HEK293 (cell line): ENCODE measurements around the gene WAC.

ENCODE experiments used
- CTCF ChIA-PET: fragments of 350-600 bp; formaldehyde crosslinking; extraction: SDS; loops from one replicate; lab custom pipeline; 2021; ENCODE audit warnings: antibody characterized with exemption; lab: Yijun Ruan, JAX
- POLR2A ChIA-PET: fragments of 300-600 bp; formaldehyde crosslinking; extraction: SDS; loops from one replicate; lab custom pipeline; 2020; ENCODE audit warnings: antibody characterized with exemption, inconsistent platforms; lab: Yijun Ruan, JAX
- H3K27ac ChIP-seq: fragments of 200-500 bp; sonication (Bioruptor generic); 2 replicates; pipeline ENCODE4 v1.5.1; 2014; ENCODE audit warnings: low read depth, low read length, control low read depth, inconsistent platforms; ENCODE audit errors: extremely low read depth
- H3K36me3 ChIP-seq, 2 experiments: fragments of 200-500 bp in 1 of 2; sonication (Bioruptor generic) in 1 of 2; 1 replicate in 1 of 2; 2 replicates in 1 of 2; pipeline ENCODE4 v1.5.1; 2014 to 2017; ENCODE audit warnings: inconsistent platforms in 2 of 2, low read length in 2 of 2; ENCODE audit not compliant: control insufficient read depth in 2 of 2, insufficient read depth in 1 of 2
- H3K4me1 ChIP-seq: fragments of 200-500 bp; sonication (Bioruptor generic); 2 replicates; pipeline ENCODE4 v1.5.1; 2014; ENCODE audit warnings: mild to moderate bottlenecking, low read length, inconsistent platforms; ENCODE audit not compliant: control insufficient read depth, insufficient read depth
- H3K4me3 ChIP-seq: 2 replicates; pipeline ENCODE4 v1.5.1; 2011; ENCODE audit warnings: low read depth, mild to moderate bottlenecking, control low read depth, low read length, moderate library complexity
- H3K9me3 ChIP-seq: fragments of 200-500 bp; sonication (Bioruptor generic); 2 replicates; pipeline ENCODE4 v1.5.1; 2014; ENCODE audit warnings: low read depth, low read length, inconsistent platforms; ENCODE audit not compliant: control insufficient read depth, insufficient read depth
- KLF8 ChIP-seq: fragments of 450-650 bp; formaldehyde crosslinking; IDR thresholded peaks from 2 replicates; pipeline ENCODE4 v1.5.1; 2016; ENCODE audit warnings: missing biosample characterization, missing genetic modification characterization
- MEIS1 ChIP-seq: sonication (generic); formaldehyde crosslinking; IDR thresholded peaks from 2 replicates; pipeline ENCODE4 v1.8.1; 2022; ENCODE audit warnings: missing genetic modification reagents, mild to moderate bottlenecking, borderline replicate concordance
- ZFHX2 ChIP-seq: fragments of 450-650 bp; formaldehyde crosslinking; conservative IDR thresholded peaks from 2 replicates; pipeline ENCODE4 v1.5.1; 2016; ENCODE audit warnings: missing biosample characterization, missing genetic modification characterization
- ZNF26 ChIP-seq: fragments of 450-650 bp; formaldehyde crosslinking; IDR thresholded peaks from 2 replicates; pipeline ENCODE4 v1.5.1; 2016; ENCODE audit warnings: missing biosample characterization, missing genetic modification characterization
- ZNF302 ChIP-seq: fragments of 450-650 bp; formaldehyde crosslinking; IDR thresholded peaks from 2 replicates; pipeline ENCODE4 v1.5.1; 2016; ENCODE audit warnings: missing biosample characterization, missing genetic modification characterization, low read depth
- ZNF394 ChIP-seq: fragments of 450-650 bp; formaldehyde crosslinking; IDR thresholded peaks from 2 replicates; pipeline ENCODE4 v1.5.1; 2016; ENCODE audit warnings: missing biosample characterization, missing genetic modification characterization, mild to moderate bottlenecking, moderate library complexity, borderline replicate concordance
- ZNF426 ChIP-seq: fragments of 450-650 bp; formaldehyde crosslinking; IDR thresholded peaks from 2 replicates; pipeline ENCODE4 v1.5.1; 2017; ENCODE audit warnings: missing biosample characterization, missing genetic modification characterization, mild to moderate bottlenecking, inconsistent platforms, moderate library complexity
- ZNF514 ChIP-seq: fragments of 450-650 bp; formaldehyde crosslinking; IDR thresholded peaks from 2 replicates; pipeline ENCODE4 v1.5.1; 2016; ENCODE audit warnings: missing biosample characterization, missing genetic modification characterization
- ZNF600 ChIP-seq: fragments of 450-650 bp; formaldehyde crosslinking; IDR thresholded peaks from 2 replicates; pipeline ENCODE4 v1.5.1; 2016; ENCODE audit warnings: missing biosample characterization, missing genetic modification characterization
- ZNF623 ChIP-seq: fragments of 450-650 bp; formaldehyde crosslinking; IDR thresholded peaks from 2 replicates; pipeline ENCODE4 v1.5.1; 2016; ENCODE audit warnings: missing biosample characterization, missing genetic modification characterization
- ZNF837 ChIP-seq: fragments of 450-650 bp; formaldehyde crosslinking; IDR thresholded peaks from 2 replicates; pipeline ENCODE4 v1.5.1; 2016; ENCODE audit warnings: missing biosample characterization, missing genetic modification characterization
- ZSCAN5A ChIP-seq: fragments of 450-650 bp; formaldehyde crosslinking; IDR thresholded peaks from 2 replicates; pipeline ENCODE4 v1.5.1; 2016; ENCODE audit warnings: missing biosample characterization, missing genetic modification characterization
- TF ChIP-seq, protein P1 (sequence below): fragments of 450-650 bp; formaldehyde crosslinking; IDR thresholded peaks from 2 replicates; pipeline ENCODE4 v1.5.1; 2017; ENCODE audit warnings: missing biosample characterization, missing genetic modification characterization
- TF ChIP-seq, protein P2 (sequence below): fragments of 450-650 bp; formaldehyde crosslinking; IDR thresholded peaks from 2 replicates; pipeline ENCODE4 v1.5.1; 2017; ENCODE audit warnings: missing biosample characterization, missing genetic modification characterization
- TF ChIP-seq, protein P3 (sequence below): fragments of 450-650 bp; formaldehyde crosslinking; IDR thresholded peaks from 2 replicates; pipeline ENCODE4 v1.5.1; 2016; ENCODE audit warnings: missing biosample characterization, missing genetic modification characterization

The WAC gene

DNA sequence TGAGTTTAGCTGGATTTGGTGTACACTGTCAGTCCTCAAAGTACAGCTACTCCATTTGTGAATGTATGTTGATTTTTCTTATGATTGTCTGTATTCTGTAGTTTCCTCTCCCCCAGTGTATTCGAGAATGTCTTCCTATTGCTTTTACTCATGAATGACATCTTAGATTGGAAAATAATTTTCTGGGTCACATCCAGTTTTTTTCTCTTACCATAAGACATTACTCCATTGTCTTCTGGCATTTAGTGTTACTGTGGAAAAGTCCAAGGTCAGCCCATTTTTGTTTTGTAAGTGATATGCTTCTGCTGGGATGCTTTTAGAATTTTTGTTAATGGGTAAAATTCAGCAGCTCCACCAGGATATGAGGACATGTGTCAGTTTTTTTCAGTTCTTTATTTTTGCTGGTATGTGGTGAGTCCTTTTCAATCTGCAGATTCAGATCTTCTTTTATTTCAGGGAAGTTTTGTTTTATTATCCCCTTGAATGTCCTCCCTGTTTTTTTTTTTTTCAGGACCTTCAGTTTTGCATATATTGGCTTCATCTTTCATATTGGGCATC is 33.6 kb downstream of the WAC start:
- Histone ChIP-seq H3K4me1 (peaks cover 15% of the 10 kb centered on the region; the same call in 1 of the 2 replicates), H3K4me3 (no peak overlapping the region), H3K27ac (no peak overlapping the region), H3K36me3 (peaks cover 26 to 66% of the 10 kb centered on the region in 2 experiments; a peak in 2 of 3 replicates), H3K9me3 (no peaks in the 10 kb centered on the region)
- CTCF ChIA-PET = interaction anchor here (0.6 kb wide), 1 partner anchor 17 kb away, joined by 3 read pairs; no protein-coding TSS in a partner anchor
- POLR2A ChIA-PET = no interaction called here
- no peak for TF ChIP-seq MEIS1 (CRISPR knock-in tag)
- no peak for TF ChIP-seq ZNF302 (tag by site-specific recombination)
- TF ChIP-seq, protein P1, sequence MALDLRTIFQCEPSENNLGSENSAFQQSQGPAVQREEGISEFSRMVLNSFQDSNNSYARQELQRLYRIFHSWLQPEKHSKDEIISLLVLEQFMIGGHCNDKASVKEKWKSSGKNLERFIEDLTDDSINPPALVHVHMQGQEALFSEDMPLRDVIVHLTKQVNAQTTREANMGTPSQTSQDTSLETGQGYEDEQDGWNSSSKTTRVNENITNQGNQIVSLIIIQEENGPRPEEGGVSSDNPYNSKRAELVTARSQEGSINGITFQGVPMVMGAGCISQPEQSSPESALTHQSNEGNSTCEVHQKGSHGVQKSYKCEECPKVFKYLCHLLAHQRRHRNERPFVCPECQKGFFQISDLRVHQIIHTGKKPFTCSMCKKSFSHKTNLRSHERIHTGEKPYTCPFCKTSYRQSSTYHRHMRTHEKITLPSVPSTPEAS (tag by site-specific recombination) = no peak
- TF ChIP-seq ZNF514 (tag by site-specific recombination) = no peak
- peak; percentile 53; the same call in 1 of the 2 replicates for TF ChIP-seq ZNF394 (tag by site-specific recombination)
- no peak for TF ChIP-seq ZSCAN5A (tag by site-specific recombination)
- TF ChIP-seq, protein P2, sequence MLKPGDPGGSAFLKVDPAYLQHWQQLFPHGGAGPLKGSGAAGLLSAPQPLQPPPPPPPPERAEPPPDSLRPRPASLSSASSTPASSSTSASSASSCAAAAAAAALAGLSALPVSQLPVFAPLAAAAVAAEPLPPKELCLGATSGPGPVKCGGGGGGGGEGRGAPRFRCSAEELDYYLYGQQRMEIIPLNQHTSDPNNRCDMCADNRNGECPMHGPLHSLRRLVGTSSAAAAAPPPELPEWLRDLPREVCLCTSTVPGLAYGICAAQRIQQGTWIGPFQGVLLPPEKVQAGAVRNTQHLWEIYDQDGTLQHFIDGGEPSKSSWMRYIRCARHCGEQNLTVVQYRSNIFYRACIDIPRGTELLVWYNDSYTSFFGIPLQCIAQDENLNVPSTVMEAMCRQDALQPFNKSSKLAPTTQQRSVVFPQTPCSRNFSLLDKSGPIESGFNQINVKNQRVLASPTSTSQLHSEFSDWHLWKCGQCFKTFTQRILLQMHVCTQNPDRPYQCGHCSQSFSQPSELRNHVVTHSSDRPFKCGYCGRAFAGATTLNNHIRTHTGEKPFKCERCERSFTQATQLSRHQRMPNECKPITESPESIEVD = peak; percentile 21; the same call in 1 of the 2 replicates
- no peak for TF ChIP-seq ZNF426 (tag by site-specific recombination)
- no peak for TF ChIP-seq KLF8 (tag by site-specific recombination)

DNA sequence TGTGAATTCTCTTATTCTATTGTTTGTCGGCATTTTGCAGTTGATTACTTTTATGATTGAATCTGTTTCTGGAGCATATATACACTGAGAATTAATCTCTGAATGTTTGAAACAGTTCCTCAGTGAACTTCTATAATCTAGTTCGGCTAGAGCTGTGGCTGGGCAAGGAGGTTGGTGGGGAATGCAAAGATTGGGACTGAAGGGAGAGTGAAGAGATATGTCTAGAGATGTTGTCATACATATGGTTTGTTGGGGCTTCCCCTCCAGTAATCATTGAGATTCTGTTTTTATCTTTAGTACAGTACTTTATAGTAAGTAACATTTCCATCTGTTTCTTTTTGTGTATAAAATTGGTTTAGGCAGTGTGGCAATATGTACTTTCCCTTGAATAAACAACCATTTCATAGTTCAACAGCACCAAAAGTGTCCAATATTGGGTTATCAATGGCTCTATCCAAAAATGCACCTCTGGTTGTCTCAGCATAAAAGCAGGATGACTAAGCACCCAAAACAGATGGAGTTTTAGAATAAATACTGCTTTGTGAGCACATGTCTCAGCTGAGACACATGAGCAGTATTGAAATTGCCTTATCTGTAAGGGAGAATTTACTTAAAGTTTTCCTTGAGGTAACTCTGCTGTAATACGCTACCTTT is 36.7 kb downstream of the WAC start:
- POLR2A ChIA-PET = no interaction called here
- Histone ChIP-seq H3K9me3 (no peaks in the 10 kb centered on the region), H3K27ac (no peak overlapping the region), H3K4me3 (no peak overlapping the region), H3K36me3 (peaks cover 27 to 67% of the 10 kb centered on the region in 2 experiments; a peak in 2 of 3 replicates)
- CTCF ChIA-PET = interaction anchor here (0.5 to 1.3 kb wide), 2 partner anchors 11 to 30 kb away, joined by 3 read pairs; no protein-coding TSS in a partner anchor
- no peak for TF ChIP-seq ZNF623
- TF ChIP-seq, protein P2 = peak; percentile 42; the same call in 1 of the 2 replicates
- TF ChIP-seq, all 188 proteins: peak for 1
- peaks cover 19% of the 10 kb centered on the region for H3K4me1 ChIP-seq

DNA sequence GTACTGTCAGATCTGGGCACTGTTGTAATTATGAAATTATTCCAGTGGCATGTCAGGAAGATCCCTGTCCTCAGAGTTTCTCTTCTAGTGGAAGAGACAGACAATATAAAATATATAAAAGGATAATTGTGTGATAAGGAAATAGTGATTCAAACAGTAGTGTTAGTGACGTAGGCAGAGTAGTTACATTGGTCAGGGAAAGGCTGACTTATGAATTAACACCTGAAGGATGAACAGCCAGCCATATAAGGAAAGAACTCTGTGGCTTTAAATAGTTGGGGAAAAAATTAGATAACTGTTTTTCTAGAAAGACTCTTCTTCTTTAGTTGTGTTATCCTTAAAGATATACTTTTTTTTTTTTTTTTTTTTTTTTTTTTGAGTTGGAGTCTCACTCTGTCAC is 37.7 kb downstream of the WAC start:
- Histone ChIP-seq H3K4me1 (peaks cover 25% of the 10 kb centered on the region), H3K4me3 (no peak overlapping the region), H3K27ac (no peak overlapping the region), H3K9me3 (no peaks in the 10 kb centered on the region), H3K36me3 (peaks cover 27 to 66% of the 10 kb centered on the region in 2 experiments; a peak in 2 of 3 replicates)
- POLR2A ChIA-PET = no interaction called here
- CTCF ChIA-PET = interaction anchor here (1.3 kb wide), 1 partner anchor 10 kb away, joined by 3 read pairs; no protein-coding TSS in a partner anchor
- TF ChIP-seq, protein P3, sequence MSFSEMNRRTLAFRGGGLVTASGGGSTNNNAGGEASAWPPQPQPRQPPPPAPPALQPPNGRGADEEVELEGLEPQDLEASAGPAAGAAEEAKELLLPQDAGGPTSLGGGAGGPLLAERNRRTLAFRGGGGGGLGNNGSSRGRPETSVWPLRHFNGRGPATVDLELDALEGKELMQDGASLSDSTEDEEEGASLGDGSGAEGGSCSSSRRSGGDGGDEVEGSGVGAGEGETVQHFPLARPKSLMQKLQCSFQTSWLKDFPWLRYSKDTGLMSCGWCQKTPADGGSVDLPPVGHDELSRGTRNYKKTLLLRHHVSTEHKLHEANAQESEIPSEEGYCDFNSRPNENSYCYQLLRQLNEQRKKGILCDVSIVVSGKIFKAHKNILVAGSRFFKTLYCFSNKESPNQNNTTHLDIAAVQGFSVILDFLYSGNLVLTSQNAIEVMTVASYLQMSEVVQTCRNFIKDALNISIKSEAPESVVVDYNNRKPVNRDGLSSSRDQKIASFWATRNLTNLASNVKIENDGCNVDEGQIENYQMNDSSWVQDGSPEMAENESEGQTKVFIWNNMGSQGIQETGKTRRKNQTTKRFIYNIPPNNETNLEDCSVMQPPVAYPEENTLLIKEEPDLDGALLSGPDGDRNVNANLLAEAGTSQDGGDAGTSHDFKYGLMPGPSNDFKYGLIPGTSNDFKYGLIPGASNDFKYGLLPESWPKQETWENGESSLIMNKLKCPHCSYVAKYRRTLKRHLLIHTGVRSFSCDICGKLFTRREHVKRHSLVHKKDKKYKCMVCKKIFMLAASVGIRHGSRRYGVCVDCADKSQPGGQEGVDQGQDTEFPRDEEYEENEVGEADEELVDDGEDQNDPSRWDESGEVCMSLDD (tag by site-specific recombination) = no peak
- TF ChIP-seq ZFHX2 (tag by site-specific recombination) = no peak
- no peak for TF ChIP-seq ZNF600 (tag by site-specific recombination)
- TF ChIP-seq ZNF26 (tag by site-specific recombination) = no peak
- TF ChIP-seq ZNF837 (tag by site-specific recombination) = no peak
